Measurements from ENCODE around the gene DDI2.
A peak's percentile ranks its signal among the peaks of the same experiment; 100 is the strongest.

DNA sequence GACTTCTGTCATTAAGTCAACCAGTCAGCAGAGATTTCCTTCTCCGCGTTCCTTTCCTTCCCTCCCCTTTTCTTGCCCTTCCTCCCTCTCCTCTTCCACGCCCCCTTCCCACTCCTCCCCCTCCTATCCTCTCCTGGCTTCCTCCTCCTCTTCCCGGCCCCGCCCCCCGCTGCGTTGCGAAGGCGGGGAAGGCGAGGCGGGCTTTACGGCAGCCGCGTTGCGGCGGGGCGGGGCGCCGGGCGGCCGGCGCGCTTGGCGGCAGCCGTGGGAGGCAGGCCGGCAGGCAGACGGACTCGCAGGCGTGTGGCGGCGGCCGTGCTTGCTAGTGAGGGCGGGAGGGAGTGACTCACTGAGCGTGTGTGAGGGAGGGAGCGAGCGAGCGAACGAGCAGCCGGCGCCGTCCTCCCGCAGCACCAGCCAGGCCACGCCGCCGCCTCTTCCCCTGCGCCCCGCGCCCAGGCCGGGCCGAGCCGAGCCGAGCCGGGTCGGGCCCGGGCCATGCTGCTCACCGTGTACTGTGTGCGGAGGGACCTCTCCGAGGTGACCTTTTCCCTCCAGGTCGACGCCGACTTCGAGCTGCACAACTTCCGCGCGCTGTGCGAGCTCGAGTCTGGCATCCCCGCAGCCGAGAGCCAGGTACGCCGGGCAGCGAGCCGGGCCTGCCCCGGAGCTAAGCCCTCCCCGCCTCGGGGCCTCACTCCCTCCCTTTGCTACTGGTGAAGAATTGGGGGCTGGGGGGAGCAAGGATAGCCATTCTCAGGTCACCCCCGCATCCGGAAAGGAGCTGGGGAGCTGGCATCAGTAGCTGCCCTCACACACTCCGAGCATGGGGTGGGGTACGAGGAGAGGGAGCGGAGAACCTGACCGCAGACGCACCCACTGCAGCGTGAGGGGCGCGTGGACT, at the start of gene DDI2:
- TF ChIP-seq, protein P1, sequence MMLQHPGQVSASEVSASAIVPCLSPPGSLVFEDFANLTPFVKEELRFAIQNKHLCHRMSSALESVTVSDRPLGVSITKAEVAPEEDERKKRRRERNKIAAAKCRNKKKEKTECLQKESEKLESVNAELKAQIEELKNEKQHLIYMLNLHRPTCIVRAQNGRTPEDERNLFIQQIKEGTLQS (IDR thresholded peaks at IDR 0.05; ENCODE audit: borderline replicate concordance, extremely low read depth, low read depth, low read length), result peak; percentile 76; the same call in 1 of the 2 replicates
- TF ChIP-seq RFX5 (IDR thresholded peaks at IDR 0.05; ENCODE audit: low read depth, low read length) (no peak), POLR2A (IDR thresholded peaks at IDR 0.05; ENCODE audit: low read depth, low read length) (peak; percentile 95), SRF (IDR thresholded peaks at IDR 0.05; ENCODE audit: low read depth in 2 of 2, low read length in 2 of 2) (no peak), EZH2 (IDR thresholded peaks at IDR 0.05; ENCODE audit: borderline replicate concordance, control insufficient read depth, low read depth, low read length) (no peak), JUNB (IDR thresholded peaks at IDR 0.05) (no peak), HDGF (IDR thresholded peaks at IDR 0.05) (peak; percentile 32; the same call in 1 of the 2 replicates), POLR2AphosphoS2 (IDR thresholded peaks at IDR 0.05; ENCODE audit: low read depth, low read length) (peak; percentile 63; the same call in 1 of the 2 replicates)
- TF ChIP-seq, protein P2, sequence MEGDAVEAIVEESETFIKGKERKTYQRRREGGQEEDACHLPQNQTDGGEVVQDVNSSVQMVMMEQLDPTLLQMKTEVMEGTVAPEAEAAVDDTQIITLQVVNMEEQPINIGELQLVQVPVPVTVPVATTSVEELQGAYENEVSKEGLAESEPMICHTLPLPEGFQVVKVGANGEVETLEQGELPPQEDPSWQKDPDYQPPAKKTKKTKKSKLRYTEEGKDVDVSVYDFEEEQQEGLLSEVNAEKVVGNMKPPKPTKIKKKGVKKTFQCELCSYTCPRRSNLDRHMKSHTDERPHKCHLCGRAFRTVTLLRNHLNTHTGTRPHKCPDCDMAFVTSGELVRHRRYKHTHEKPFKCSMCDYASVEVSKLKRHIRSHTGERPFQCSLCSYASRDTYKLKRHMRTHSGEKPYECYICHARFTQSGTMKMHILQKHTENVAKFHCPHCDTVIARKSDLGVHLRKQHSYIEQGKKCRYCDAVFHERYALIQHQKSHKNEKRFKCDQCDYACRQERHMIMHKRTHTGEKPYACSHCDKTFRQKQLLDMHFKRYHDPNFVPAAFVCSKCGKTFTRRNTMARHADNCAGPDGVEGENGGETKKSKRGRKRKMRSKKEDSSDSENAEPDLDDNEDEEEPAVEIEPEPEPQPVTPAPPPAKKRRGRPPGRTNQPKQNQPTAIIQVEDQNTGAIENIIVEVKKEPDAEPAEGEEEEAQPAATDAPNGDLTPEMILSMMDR (IDR thresholded peaks at IDR 0.05 in 2 of 3, conservative IDR thresholded peaks at IDR 0.05 in 1 of 3; ENCODE audit: control insufficient read depth in 2 of 3, extremely low read depth in 1 of 3, insufficient read depth in 1 of 3, low read depth in 3 of 3, low read length in 3 of 3), result no peak
- TF ChIP-seq, protein P3, sequence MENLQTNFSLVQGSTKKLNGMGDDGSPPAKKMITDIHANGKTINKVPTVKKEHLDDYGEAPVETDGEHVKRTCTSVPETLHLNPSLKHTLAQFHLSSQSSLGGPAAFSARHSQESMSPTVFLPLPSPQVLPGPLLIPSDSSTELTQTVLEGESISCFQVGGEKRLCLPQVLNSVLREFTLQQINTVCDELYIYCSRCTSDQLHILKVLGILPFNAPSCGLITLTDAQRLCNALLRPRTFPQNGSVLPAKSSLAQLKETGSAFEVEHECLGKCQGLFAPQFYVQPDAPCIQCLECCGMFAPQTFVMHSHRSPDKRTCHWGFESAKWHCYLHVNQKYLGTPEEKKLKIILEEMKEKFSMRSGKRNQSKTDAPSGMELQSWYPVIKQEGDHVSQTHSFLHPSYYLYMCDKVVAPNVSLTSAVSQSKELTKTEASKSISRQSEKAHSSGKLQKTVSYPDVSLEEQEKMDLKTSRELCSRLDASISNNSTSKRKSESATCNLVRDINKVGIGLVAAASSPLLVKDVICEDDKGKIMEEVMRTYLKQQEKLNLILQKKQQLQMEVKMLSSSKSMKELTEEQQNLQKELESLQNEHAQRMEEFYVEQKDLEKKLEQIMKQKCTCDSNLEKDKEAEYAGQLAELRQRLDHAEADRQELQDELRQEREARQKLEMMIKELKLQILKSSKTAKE (IDR thresholded peaks at IDR 0.05; ENCODE audit: low read depth, poor library complexity, severe bottlenecking), result no peak

Measured in GM12878 (cell line).